RPMI8226 (cell line): ENCODE data around the gene TMEM248.
"Not testable (repeated sequence)": the region's sequence is repeated elsewhere in the genome, so short reads cannot be mapped to it uniquely, and the experiment has no call there.

Experiments
- DNase-seq: peaks from one replicate; pipeline ENCODE4 v3.0.0-alpha.2; 2015

Gene TMEM248

GRCh38 chr7:66911191-66911590 lies 9.8 kb upstream of the TMEM248 start:
- not testable (repeated sequence) for DNase-seq

GRCh38 chr7:66912195-66912594 lies 8.8 kb upstream of the TMEM248 start:
- DNase-seq, result no peak

- no peak for DNase-seq
These were observed 7.6 kb upstream of the TMEM248 start for GRCh38 chr7:66913118-66914037.

GRCh38 chr7:66917904-66918303 lies 3.1 kb upstream of the TMEM248 start:
- not testable (repeated sequence) for DNase-seq

- DNase-seq, result no peak
These were observed 1.7 kb upstream of the TMEM248 start for GRCh38 chr7:66919304-66919703.

GRCh38 chr7:66919704-66920103 lies 1.3 kb upstream of the TMEM248 start:
- no peak for DNase-seq

- no peak for DNase-seq
These were observed 769 bp upstream of the TMEM248 start for GRCh38 chr7:66920256-66920655.

- peak; percentile 69 for DNase-seq
These were observed 432 bp downstream of the TMEM248 start for GRCh38 chr7:66921396-66921917.

- peak; percentile 67 for DNase-seq
These were observed 977 bp downstream of the TMEM248 start for GRCh38 chr7:66921918-66922486.

- no peak for DNase-seq
These were observed 4.2 kb downstream of the TMEM248 start for GRCh38 chr7:66925255-66925654.

GRCh38 chr7:66927348-66927948 lies 6.4 kb downstream of the TMEM248 start:
- no peak for DNase-seq

GRCh38 chr7:66928388-66928787 lies 7.4 kb downstream of the TMEM248 start:
- DNase-seq, result no peak

GRCh38 chr7:66929165-66929564 lies 8.1 kb downstream of the TMEM248 start:
- DNase-seq, result no peak

- DNase-seq, result no peak
These were observed 8.9 kb downstream of the TMEM248 start for GRCh38 chr7:66929935-66930334.

GRCh38 chr7:66930341-66930740 lies 9.3 kb downstream of the TMEM248 start:
- no peak for DNase-seq

GRCh38 chr7:66933469-66933868 lies 12.4 kb downstream of the TMEM248 start:
- DNase-seq, result no peak

- DNase-seq, result no peak
These were observed 16.9 kb downstream of the TMEM248 start for GRCh38 chr7:66937940-66938339.

GRCh38 chr7:66939325-66939724 lies 18.3 kb downstream of the TMEM248 start:
- no peak for DNase-seq

GRCh38 chr7:66946545-66946944 lies 25.5 kb downstream of the TMEM248 start:
- DNase-seq, result no peak

- no peak for DNase-seq
These were observed 27.6 kb downstream of the TMEM248 start for GRCh38 chr7:66948480-66949109.

GRCh38 chr7:66950311-66950710 lies 29.3 kb downstream of the TMEM248 start:
- no peak for DNase-seq

GRCh38 chr7:66950763-66951162 lies 29.7 kb downstream of the TMEM248 start:
- DNase-seq, result no peak

GRCh38 chr7:66952343-66953043 lies 31.5 kb downstream of the TMEM248 start:
- DNase-seq, result no peak
